ENCODE results near the gene TNFRSF13B.
"Not testable (repeated sequence)": the region's sequence is repeated elsewhere in the genome, so short reads cannot be mapped to it uniquely, and the experiment has no call there.

The TNFRSF13B gene

DNA sequence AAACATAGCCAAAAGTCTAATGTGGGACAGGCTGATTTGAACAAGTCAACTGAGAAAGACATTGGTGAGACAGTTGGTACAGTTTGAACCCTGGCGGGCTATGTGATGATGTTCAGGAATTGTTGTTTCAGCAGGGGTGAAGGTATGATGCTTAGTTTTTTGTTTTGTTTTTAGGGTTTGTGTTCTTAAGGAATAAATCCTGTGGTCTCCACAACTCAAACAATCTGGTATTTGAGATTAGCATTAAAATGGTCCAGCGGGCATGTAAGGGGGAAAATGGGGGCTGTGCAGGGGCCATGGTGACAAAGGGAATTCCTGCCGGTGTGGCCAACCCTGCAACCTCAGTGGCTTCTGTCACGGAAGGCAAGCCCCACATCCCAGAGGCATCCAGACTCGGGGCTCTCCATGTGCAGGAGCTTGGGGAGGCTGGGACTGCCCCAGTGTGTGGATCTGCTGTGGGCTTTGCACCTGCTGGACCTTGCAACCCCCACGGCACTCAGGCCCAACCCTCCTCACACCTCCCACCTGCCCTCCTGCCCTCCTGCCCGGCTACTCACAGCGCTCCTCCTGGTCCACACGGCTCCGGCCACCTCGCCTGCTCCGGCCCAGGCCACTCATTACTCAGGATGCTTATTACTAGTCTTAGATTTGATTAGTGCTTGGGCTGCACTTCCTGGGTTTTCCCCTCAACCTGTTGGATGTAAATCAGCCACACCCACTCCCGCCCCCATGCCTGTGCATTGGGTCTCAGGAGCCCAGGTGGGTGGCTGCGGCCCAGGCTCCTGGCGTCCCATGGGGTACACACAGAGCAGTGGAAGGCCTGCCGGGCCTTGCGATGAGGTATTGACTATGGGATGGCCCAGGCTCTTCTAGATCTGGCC is at the start of gene TNFRSF13B:
Gene TNFRSF13B, minus strand, starts transcription at position 661 of the 881 bp plus-strand sequence. Its CDS starts 43 bp downstream, at position 618.
- DNase-seq: no peak

DNA sequence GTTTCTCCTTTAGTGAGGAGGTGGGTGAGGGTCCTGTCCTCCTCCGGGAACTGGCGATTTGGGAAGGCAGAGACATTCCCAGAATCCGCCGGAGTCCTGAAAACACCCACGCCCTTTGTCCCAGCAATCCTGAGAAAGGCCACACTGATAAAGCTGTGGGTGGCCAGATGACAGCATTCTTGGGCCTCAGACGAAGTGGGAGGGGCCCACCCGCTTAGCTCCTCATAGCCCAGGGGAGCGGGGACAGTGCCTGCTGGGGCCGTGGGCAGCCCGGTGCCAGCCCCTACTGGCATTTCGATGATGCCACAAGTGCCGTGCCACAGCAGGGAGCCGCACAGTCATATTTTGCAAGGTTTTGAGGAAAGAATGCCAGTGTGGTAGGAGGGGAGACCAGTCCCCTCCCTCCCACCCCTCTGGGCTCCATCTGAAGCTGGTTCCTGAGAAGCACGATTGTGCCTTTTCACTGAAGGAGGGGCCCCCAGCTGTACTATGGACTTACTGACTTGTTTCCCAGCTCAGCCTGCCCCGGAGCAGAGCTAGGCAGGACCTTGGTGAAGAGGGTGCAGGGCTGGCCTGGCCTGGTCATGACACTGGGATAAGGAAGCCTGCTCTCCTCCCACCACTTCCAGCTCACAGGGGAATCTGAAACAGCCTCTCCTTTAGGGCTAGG is 49.4 kb upstream of the TNFRSF13B start:
- DNase-seq: peak; percentile 83

DNA sequence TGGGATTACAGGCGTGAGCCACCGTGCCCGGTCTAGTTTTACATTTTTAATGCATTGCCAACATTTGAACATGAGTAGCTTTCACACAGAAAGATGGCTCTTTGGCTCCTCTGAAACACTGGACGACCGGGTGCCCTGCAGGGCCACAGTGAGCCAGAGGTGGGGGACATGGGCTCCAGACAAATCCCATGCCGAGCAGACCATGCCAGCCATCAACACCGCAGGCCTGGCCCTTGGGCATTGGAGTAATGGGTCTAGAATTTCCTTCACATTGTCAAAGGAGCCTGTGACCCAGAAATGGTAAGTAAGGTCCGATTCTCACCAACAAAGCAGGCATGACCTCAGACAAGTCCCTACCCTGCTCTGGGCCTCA is 48.9 kb upstream of the TNFRSF13B start:
- no peak for DNase-seq

DNA sequence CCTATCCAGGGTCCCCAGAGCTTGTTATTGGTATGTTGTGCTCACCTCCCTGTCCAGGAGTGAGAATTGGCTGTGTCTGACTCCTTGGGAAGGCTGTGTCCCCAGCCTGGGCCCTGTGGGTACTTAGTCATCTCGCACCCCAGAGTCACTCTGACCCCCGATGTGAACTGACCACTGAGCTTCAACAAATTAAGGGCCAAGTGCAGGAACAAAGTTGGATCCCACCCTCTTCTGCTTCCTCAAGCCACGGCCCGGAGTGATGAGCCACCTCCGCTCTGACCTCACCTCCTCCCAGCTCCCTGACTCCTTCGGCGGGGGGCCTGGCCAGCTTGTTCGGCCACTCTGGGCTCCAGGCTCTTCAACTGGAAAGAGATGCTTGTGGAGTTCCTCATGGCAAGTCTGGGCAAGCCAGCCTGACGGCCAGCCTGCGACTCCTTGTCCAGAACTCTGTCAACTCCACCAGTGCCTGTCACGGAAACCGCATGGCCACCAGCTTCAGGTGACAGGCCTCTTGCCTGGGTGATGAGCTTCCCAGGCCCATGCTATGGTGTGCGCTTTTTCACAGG is 48.1 kb upstream of the TNFRSF13B start:
- DNase-seq: peak; percentile 87

DNA sequence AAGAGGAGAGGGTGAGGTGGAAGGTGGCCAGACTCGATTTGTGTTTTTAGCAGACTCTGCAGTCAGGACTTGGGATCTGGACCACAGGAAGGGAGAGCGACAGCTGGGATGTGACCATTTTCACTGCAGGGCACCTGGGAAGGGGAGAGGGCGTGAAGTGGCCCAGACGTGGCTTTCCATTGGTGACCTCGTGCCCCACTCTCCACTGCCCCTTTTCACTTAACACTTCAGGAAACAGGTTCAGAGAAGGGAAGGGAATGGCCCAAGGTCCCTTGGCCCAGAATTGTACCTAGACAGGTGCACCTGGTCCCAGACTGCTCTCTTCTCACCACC is 47.5 kb upstream of the TNFRSF13B start:
- DNase-seq: peak; percentile 53

DNA sequence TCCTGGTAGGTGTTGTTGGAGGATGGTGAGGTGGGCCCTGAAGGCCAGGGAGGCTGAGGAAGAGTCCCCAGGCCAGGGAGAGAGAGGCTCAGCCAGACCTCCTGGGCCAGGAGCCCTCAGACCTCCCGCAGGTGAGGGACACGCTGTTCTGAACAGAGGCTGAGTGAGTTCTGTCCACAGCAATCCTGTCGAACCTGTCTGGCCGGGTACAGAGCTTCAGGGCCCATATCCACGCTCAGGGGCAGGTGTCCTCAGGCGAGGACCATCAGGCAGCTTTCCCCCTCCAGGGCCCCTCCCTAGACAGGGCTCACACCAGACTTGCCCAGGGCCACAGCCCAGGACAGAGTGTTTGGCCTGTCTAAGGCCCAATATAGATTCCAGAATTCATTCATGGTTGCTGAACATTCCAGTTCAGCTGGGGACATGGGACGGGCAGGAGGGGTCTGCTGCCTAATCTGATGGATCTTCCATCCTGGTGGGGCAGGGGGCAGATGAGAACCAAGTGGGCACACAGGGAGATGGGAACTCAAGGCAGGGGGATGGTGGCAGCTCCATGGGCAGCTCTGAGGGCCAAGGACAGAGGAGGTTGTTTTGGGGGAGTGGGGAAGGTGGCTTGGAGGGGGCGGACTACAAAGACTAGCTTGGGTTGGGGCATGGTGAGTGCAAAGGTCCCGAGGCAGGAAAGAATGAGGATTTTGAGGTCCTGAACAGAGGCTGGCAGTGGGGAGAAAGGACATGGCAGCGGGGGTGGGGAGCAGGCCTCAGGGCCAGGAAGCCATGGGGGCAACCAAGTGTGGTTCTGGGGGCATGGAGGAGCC is 46.9 kb upstream of the TNFRSF13B start:
- DNase-seq: peak; percentile 98

DNA sequence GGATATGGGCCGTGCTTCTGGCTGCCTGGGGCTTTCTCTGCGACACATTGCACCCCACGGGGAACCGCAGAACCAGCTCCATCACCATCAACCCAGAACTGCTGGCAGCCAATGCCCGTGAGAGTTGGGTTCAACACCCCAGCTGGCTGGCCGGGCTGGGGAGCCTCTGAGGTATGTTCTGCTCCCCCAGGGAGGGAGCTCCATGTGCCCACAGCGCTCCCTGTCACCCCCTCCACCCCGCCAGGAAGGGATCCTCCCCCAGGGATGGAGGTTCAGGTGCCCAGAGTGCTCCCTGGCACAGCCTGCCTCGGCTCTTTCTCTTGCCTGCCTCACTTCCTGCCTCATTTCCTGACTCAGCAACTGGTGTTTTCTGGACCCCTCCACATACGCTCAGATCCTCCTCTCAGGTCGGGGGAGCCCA is 46.1 kb upstream of the TNFRSF13B start:
- peak; percentile 66 for DNase-seq

DNA sequence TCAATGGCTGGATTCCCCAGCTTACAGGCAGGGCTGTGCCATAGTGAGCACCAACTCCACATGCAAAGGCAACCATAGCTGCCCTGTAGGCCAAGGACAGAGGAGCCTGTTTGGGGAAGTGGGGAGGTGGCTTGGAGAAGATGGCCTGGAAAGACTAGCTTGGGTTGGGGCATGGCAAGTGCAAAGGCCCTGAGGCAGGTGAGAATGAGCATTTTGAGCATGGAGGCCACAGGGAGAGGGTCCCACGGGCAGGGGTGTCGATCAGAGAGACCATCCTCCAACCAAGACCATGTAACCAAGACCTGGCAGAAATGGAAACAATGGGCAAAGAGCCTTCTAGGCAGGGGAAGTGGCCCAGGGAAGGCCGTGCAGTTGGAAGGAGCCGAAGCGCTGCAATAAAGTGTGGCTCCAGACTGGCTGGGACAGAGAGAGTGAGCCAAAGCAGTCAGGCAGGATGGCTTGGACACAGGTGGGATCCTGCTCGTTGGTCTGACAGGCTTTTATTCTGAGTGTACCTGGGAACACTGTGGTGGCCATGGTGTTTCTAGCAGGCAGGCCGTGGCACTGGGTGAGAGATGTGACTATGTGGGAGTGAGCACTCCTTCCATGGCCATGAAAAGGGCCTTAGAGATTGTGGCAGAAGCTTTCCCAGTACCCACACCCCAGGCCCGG is 45.6 kb upstream of the TNFRSF13B start:
- peak; percentile 58 for DNase-seq

DNA sequence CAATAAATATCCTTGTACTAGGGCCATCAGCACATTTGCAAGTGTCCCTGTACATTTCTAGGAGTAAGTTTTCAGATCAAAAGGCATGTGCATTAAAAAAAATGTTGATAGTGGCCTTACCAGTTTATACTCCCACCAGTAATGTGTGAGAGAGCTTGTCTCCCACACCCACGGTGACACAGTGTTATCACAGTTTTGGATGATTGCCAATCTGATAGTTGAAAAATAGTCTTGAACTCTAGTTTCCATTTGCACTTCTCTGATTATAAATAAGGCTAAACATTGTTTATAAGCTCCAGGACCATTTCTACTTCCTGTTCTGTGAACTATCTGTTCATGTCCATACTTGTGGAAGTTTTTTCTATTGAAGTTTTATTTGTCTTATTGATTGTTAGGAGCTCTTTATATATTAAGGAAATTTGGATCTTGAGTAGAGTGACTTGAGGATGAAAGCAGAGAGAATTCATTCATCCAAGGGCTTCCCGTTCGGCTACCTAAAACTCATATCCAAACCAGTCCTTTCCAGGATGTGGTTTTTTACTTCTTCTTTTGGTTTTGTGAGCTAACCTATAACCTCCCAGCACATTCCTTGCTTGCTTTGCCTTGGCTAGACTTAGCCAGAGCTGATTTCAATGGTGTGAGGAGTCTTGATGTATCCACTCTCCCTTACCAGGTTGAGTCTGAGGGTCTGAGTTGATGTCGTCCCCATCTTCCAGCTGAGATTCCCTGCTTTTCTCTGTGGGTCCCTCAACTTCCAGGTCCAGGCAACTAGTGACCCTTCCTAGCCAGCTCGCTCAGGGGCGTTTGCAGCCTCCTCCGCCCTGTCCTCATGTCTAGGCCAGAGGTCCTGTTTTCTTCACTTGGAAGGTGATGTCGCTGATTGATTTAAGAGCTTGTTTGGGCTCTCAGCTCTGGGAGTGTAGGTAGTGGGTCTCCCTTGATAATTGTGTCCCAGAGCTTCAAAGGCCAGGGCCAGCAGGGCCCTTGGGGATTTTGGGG is 44.6 kb upstream of the TNFRSF13B start:
- DNase-seq: not testable (repeated sequence)

DNA sequence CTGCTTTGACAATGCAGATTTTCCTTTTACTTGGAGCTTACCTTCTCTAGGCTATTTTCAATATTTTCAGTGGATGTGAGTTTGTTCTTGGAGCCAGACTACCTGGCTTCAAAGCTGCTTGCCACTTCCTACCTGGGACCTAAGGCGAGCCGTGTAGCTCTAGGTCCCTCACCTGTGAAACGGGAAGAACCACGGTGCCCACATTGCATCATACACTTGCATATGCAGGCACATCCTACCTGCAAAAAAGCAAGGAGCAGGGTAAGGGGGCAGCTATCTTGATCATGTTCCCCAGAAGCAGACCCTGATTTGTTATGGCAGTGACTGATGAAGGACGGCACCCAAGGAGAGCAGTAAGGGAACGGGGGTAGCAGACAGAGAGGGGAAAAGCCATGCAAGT is 43.3 kb upstream of the TNFRSF13B start:
- DNase-seq: no peak

DNA sequence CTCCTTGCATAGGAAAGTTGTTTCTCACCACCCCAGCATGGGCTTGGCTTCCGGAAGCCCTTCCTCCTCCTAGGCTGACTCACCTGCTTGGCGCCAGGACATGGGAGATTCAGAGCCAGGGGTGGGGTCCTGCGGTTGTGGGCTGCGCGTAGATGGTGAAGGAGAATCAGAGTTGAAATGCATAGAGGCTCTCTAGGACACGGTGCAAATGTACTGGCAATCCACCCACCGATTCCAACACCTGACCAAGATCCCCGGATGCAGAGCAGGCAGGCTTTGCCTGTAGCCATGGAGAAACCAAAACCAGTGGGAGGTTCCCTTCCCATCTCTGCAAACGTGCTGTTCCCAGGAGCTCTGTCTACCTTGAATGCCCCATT is 42.8 kb upstream of the TNFRSF13B start:
- DNase-seq: not testable (repeated sequence)

DNA sequence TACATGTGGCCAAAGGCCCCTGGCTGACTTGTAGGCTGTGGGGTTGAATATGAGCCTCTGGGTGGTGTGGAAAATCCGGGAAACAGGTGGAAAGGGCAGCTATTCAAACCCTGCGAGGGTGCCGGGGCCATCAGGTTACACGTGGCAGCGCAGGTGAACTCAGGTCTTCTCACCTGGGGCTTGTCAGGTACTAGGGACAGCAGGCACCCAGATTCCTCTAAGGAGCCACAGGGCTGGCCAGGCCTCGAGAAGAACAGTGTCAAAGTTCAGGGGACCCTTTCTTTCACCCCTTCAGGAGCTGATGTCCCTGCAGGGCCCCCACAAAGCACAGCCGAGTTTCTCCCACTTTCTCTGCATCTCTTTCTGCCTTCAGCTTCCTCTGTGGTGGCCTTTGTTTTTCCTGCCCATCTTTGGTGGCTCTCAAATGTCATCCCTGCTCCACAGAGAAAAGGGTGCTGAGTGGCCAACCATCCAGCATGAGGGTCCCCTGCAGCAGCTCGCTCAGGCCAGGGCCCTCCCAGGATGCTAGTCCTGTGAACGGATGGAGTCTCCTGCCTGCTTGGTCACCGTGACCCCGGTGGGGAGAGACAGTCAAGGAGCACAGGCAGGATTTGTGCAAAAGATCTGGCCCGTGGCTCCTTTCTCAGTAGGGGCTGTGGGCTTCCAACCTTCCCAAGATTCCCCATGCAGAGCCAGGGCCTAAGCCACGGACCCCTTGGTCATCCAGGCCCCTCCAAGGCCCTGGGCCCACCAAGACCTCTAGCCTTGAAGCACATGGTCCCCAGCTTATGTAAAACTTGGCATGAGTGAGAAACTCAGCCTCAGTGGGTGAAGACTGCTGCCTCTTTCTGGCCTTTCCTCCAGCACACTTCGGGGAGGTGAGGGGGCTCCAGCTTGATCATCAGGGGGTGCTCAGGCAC is 42.2 kb upstream of the TNFRSF13B start:
- DNase-seq: peak; percentile 49

DNA sequence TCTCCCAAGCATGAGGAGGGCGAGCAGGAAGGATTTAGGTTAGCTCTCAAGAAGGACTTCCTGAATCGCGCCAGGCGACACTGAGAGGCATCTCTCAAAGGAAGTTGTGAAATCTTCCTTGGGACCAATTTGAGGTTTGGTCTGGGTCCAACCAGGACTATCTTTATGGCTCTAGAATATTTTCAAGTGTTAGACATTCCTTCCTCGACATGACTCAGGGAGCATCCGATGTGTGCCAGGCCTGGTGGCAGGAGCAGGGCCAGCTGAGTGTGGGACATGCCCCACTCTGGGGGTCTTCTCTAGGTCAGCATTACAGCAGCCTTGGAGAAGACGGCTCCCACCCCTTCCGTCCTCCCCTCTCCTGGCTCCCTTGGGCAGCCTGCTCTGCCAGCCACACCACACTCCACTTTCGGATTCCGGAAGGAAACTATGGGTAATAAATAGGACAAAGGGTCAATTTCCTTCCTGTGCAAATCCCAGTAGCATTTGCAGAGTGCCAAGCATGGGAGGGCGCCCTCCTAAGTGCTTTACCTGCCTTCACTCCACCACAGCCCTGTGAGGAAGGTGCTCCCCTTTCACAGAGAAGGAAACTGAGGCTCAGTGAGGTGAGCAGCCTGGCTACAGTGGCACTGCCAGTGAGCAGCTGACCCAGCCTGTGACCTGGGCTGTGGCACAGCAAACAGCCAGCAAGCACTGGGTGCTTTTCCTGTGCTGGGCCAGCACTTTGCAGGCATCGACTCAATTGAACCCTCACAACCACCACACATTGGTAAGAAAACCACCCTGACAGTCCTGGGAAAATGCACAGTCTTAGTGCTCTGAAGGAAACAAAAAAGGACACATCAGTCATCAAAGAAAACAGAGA is 39.4 kb upstream of the TNFRSF13B start:
- peak; percentile 82 for DNase-seq

DNA sequence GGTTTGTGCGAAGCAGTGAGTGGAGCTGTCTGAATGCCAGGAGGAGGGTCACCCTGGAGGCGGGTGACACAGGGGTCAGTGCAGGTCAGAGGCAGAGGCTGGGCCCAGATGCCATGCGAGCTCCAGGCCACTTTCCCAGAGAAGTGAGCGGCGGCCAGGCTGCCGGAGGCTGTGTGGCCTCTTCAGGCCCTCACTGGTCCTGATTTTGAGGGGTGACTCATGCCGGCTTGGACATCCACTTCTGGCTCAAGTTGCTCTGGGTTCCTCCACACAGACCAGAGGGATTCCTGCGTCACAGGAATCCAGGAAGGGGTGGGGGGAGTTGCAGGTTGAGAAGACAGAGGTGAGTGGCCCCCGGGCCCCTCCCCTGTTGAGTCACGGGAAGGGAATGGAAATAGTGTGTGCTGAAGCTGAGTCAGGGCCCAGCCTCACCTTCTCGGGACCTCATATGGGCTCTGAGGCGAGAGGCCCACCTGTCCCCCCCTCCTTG is 38.7 kb upstream of the TNFRSF13B start:
- DNase-seq: not testable (repeated sequence)

DNA sequence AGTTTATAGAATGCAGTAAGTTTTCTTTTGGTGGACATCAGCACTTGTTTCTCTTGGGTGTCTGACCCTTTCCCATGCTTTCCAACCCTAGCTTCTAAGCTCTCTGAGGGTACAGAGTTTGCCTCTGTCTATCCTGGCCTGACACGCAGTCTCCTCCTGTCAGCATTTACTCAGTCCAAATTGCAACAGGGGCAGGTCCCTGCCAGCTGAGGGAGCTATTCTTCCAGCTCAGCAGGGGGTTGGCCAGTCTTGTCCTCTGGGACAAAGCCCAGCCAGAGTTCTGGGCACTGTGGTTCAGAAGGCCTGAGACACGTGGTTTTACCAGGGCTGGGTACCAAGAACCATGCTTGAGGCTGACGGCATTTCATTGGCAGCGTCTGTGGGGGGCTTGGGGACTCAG is 38.1 kb upstream of the TNFRSF13B start:
- not testable (repeated sequence) for DNase-seq

DNA sequence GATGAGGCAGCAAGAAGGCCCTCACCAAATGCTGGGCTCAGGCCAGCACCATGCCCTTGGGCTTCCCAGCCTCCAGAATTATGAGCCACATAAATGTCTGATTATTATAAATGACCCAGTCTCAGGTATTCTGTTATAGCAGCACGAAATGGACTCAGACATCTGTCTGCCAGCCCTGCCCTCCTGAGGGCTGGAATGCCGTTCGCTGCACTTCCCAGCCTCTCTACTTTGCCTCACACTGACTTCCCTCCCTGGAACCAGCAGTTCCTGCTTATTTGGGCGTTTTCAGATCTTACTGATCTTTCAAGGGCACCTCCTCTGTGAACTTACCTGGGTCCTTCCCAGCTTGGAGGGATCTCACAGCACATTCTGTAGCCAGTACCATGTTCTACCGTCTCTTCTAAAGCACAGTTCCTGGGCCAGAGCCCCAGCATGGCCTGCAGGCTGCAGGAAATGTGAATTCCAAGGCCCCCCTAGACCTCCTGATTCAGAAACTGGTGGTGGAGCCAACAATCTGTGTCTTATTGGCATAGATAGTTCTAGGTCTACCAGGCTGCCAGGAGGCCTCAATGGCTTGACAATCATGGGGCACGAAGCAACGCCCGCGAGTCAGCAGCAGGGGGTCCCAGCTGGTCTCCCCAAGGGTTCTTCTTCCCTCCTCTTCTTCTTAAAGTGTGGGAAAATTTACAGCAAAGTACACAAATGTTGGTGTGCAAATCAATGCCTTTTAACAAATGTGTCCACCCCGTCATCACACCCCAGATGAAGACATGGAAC is 36.9 kb upstream of the TNFRSF13B start:
- not testable (repeated sequence) for DNase-seq

DNA sequence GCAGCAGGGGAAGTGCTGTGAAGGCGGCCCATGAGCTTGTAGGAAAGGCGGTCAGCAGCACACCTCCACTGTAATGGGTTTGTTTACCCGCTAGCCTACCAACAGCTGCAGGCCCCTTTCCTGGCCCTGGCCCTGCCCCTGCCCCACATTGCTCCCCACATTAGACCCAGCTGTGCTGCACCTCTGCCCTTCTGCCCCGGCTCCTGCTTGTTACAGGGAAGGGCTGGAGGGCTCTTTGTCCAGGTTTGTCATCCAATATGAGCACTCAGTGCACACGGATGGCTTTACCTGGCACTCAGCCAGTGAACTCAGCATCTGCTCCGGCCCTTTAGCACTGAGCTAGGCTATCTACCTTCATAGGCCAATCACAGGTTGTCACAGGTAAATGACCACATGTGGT is 36.0 kb upstream of the TNFRSF13B start:
- DNase-seq: not testable (repeated sequence)
